Activated naive CD4-positive, alpha-beta T cell (primary cell): Measurements from ENCODE around the gene SUSD6.
"Not testable (repeated sequence)": the region's sequence is repeated elsewhere in the genome, so short reads cannot be mapped to it uniquely, and the experiment has no call there.

Source experiments
- DNase-seq, 4 experiments: peaks; one replicate each; lab custom pipeline; 2025; lab: John Stamatoyannopoulos, UW

The SUSD6 gene

GRCh38 chr14:69624136-69624535 is 12.7 kb downstream of the SUSD6 start:
- no peak for DNase-seq

DNA sequence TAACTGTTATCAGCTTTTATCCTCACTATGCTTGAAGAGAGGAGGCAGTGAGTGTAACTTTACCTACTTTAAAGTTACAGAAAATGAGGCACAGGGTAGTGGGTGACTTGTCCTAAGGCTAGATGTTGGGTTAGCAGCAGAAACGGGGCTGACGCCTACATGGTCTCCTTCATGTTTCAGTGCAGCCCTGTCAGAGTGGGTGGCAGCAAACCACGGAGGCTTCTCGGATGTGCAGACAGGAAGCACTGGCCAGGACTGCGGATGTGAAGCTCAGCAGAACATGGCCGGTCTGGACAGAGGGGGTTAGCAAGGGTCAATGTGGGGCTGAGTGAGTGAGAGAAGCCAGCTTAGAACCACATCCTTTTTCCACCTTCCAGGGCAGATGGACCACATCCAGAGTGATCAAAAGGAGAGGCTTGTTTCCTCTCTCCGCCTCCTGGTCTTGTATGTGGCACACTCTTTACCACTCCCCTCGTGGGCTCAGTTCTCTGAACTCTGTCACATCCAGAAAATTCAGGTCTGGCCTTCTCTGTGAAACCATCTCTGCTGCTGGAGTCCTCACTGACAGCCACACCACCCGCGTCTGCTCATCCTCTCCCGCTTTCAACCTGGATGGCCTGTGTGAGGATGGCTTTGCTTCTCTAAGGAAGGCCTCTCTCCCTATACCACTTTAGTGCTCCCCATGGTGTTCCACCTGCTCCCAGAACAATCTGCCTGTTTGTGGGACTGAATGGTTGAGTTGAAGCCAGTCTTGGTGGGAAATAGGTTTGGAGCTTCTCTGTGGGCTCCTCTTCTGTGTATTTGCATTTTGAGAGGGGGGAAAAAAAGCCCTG is 14.1 kb downstream of the SUSD6 start:
- DNase-seq = peak; percentile 8 to 50 (median 26)

- DNase-seq = no peak
Measured at GRCh38 chr14:69626132-69626500, 14.7 kb downstream of the SUSD6 start.

GRCh38 chr14:69629225-69630127 is 18.1 kb downstream of the SUSD6 start:
- DNase-seq = no peak

- DNase-seq = no peak
Measured at GRCh38 chr14:69630360-69630759, 19.0 kb downstream of the SUSD6 start.

GRCh38 chr14:69631509-69631908 is 20.1 kb downstream of the SUSD6 start:
- no peak for DNase-seq

DNA sequence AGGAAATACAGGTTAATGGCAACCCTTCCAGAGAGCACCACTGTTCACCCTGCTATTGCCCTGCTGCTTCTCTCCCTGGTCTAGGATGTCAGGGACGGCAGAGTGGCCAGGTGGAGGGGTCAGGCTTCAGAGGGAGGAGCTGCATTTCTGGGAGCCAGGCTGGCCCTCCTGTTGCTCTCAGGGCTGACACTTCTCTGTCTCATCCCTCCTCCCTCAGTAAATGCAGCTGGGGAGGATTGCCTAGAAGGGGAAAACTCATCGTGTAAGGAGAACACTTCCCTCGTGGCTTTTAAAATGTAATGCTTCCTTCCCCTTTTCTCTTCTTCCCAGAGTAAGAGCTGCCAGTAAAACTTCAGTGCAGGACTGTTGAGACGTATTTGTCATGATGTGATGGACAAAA is 20.8 kb downstream of the SUSD6 start:
- no peak for DNase-seq

GRCh38 chr14:69632593-69633151 is 21.3 kb downstream of the SUSD6 start:
- no peak for DNase-seq

- DNase-seq = no peak
Measured at GRCh38 chr14:69633238-69633637, 21.8 kb downstream of the SUSD6 start.

GRCh38 chr14:69635981-69636639 is 24.7 kb downstream of the SUSD6 start:
- DNase-seq = no peak

DNA sequence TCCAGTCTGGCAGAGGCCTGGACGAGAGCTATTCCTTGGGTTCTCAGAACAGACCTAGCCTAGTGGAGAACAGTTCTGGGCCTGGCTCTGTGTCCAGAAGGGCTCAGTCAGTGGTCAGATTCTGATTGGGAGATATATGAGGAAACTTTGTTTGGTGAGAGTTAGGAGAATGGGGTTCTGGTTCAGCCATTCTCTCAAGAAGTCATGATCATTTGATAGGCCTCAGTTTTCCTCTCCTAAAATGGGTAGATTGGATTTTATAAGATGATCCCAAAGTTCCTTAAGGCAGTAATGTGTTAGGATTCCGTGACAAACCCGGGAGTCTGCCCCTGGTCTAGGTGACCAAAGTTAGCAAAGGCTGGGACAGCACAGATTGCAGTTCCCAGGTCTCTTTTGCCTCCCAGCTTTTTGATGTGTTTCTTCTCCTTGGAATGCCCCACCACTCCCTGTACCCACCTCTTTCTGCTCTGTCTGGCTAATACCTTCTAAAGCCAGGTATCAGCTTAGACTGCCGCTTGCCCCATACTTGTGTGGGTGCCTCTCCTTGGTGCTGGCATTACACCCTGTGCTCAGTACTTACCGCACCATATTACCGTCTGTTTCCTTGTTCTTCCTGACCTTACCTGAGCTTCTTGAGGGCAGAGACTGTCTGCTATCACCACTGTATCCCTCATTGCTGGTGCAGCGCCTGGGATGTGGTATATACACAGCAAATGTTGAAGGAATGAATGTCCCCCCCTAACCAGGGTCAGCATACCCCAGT is 25.5 kb downstream of the SUSD6 start:
- DNase-seq = no peak

DNA sequence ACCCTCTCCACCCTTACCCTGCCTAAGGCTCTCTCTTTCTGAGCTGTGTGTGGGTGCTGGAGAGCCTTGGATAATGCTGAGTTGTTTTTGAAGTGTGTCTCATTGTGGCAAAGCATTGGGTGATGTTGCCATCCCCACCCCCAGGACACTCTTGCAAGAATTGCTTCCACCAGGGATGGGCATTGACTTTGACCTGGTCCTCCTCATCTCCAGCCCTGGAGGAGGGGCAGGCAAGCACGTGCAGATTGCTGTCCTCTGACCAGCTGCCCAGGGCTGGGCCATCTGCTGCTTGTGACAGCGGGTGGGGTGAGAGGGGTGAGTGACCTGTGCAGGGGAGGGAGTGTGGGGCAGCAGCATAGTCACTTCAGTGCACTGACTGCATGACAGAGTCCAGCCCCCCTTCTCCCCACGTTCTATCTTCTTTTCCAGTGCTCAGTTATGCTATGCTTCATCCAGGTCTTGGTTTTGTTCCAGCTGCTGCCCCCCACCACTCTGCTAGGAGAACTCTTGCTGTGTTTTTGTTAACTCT is 26.2 kb downstream of the SUSD6 start:
- DNase-seq = no peak

DNA sequence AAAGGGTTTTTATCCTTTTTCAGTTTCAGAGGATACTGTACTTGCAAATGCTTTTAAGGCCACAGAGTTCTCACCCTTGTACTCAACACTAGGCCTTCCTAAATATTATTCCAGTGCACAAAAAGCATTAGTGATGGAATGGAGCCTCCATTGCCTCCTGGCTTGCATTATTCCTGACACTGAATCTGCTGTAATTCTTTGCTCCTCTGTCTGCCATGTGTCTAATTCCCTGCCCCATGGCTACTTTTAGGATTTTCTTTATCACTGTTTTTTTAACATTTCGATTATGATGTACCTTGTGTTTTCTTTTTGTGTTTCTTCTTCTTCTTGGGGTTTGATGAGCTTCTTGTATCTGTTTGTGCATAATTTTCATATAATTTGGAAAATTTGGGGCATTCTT is 29.5 kb downstream of the SUSD6 start:
- no peak for DNase-seq

- DNase-seq = not testable (repeated sequence)
Measured at GRCh38 chr14:69642212-69642793, 30.9 kb downstream of the SUSD6 start.

DNA sequence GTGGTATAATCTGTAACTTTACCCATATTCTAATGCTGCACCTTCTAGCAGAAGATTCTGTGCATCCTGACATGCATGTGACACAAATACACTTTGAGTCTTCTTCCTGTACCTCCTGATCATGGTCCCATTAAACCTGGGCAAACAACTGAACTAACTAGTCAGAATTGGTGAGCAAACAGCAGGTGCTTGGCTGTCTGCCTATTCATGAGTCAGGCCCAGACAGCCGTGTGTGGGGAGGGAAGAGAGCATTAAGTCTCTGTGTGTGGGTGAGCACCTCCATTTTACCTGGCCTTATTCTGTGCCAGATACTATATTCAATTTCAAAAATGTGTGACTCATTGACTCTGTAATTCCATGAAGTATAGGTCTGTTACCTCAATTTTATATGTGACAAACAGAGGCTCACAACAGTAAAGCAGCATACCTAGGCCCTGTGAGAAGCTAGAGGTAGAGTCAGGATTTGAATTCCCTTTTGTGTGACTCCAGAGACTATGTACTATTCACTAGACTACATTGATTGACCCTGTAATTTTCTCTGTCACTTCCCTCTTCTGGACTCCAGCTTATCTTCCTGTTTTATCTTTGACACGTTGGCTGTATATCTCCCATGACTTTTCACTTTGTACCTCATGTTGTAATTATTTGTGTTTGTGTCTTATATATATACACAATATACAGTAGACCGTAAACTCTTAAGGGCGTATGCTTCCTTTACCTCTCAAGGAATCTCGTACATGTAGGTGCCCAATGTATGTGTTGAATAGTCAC is 32.2 kb downstream of the SUSD6 start:
- peak; percentile 12 to 52 (median 26) for DNase-seq

GRCh38 chr14:69644814-69645213 is 33.4 kb downstream of the SUSD6 start:
- no peak for DNase-seq

- no peak for DNase-seq
Measured at GRCh38 chr14:69647213-69647612, 35.8 kb downstream of the SUSD6 start.

DNA sequence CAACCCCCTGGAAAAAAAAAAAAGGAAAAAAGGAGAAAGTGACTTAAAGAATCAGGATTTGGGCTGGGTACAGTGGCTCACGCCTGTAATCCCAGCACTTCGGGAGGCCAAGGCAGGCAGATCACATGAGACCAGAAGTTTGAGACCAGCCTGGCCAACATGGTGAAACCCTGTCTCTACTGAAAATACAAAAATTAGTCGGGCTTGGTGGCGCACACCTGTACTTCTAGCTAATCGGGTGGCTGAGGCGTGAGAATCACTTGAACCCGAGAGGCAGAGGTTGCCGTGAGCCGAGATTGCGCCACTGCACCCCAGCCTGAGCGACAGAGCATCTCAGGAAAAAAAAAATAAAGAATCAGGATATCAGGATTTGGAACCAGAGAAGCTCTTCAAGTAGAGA is 36.2 kb downstream of the SUSD6 start:
- DNase-seq = not testable (repeated sequence)

- no peak for DNase-seq
Measured at GRCh38 chr14:69648480-69649451, 37.4 kb downstream of the SUSD6 start.
